HUES64 (cell line): ENCODE measurements around the gene SYMPK.
A peak's percentile ranks its signal among the peaks of the same experiment; 100 is the strongest.
"Not testable (repeated sequence)": the region's sequence is repeated elsewhere in the genome, so short reads cannot be mapped to it uniquely, and the experiment has no call there.

Source experiments
- H3K27ac ChIP-seq: 2 replicates; pipeline ENCODE4 v1.7.0; 2013; ENCODE audit warnings: low read depth, low read length, inconsistent platforms
- H3K27me3 ChIP-seq: 2 replicates; pipeline ENCODE4 v1.6.1; 2013; ENCODE audit warnings: mild to moderate bottlenecking, low read length; ENCODE audit not compliant: insufficient read depth
- H3K36me3 ChIP-seq: 2 replicates; pipeline ENCODE4 v1.6.1; 2013; ENCODE audit warnings: mild to moderate bottlenecking, low read length; ENCODE audit not compliant: insufficient read depth
- H3K4me1 ChIP-seq: 2 replicates; pipeline ENCODE4 v1.6.1; 2013; ENCODE audit warnings: mild to moderate bottlenecking, low read length, moderate library complexity; ENCODE audit not compliant: insufficient read depth
- H3K4me3 ChIP-seq: 2 replicates; pipeline ENCODE4 v1.5.1; 2013; ENCODE audit warnings: mild to moderate bottlenecking, low read length, moderate library complexity
- H3K9ac ChIP-seq: 2 replicates; pipeline ENCODE4 v1.6.1; 2013; ENCODE audit warnings: mild to moderate bottlenecking, low read depth, low read length
- H3K9me3 ChIP-seq: 2 replicates; pipeline ENCODE4 v1.6.1; 2013; ENCODE audit warnings: low read depth, low read length; ENCODE audit not compliant: insufficient read depth
- WGBS: fragments of 150-250, 120-280 bp; methylation state at CpG from one replicate; pipeline ENCODE4 v1.1.7; 2013; ENCODE audit warnings: missing lambda C conversion rate; 5-methylcytosine and 5-hydroxymethylcytosine counted together

SYMPK gene

DNA sequence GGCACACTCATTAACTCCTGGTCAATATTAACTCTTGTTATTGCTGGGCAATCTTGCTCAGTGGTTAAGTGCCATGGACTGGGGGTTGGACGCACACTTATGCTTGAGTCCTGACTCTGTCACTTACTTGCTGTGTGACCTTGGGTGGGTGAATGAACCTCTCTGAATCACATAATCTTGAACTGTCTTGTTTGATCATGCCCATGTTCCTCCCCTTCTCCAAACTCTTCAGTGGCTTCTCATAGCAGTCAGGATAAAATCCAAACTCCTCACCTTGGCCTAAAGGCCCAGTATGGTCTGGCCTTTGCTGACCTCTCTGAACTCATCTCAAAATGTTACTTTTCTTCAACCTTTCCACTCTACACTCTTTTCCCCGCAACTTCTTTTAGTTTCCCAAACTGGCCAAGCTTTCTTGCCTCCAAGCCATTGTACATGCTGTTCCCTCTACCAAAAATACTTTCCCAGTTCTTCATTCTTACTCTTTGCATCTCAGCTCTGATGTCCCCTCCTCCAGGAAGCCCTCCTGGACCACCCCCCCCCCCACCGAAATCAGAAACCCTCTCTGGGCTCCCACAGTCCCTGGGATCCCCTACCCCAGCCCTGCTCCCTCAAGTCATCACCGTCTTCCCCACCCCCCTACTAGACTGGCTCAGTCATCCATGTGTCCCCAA is 37.1 kb upstream of the SYMPK start:
- Histone ChIP-seq H3K9ac (no peak overlapping the region), H3K9me3 (no peaks in the 10 kb centered on the region), H3K4me1 (no peaks in the 10 kb centered on the region), H3K27me3 (peaks cover 19% of the 10 kb centered on the region), H3K4me3 (no peak overlapping the region), H3K27ac (no peak overlapping the region), H3K36me3 (peaks cover 11% of the 10 kb centered on the region)
- WGBS, result 84% methylated on average over 4 of the region's 4 CpGs

- H3K4me1 ChIP-seq, result no peaks in the 10 kb centered on the region
- H3K27ac ChIP-seq, result no peak overlapping the region
- peaks cover 11% of the 10 kb centered on the region for H3K36me3 ChIP-seq
- WGBS, result 96% methylated on average over 6 of the region's 7 CpGs
- H3K9ac ChIP-seq, result no peak overlapping the region
- H3K27me3 ChIP-seq, result peaks cover 19% of the 10 kb centered on the region
- no peaks in the 10 kb centered on the region for H3K9me3 ChIP-seq
- H3K4me3 ChIP-seq, result no peak overlapping the region
Measured at GRCh38 chr19:45899253-45899652, 36.3 kb upstream of the SYMPK start.

- Histone ChIP-seq H3K4me3 (no peak overlapping the region), H3K36me3 (peaks cover 11% of the 10 kb centered on the region), H3K27me3 (peaks cover 19% of the 10 kb centered on the region), H3K27ac (no peak overlapping the region), H3K9ac (no peak overlapping the region), H3K9me3 (no peaks in the 10 kb centered on the region), H3K4me1 (no peaks in the 10 kb centered on the region)
- WGBS, result 93% methylated on average over 8 of the region's 8 CpGs
Measured at GRCh38 chr19:45897261-45897812, 34.4 kb upstream of the SYMPK start.

- not testable (repeated sequence) for H3K27me3 ChIP-seq, H3K9me3 ChIP-seq, H3K27ac ChIP-seq, H3K9ac ChIP-seq, H3K4me1 ChIP-seq, H3K4me3 ChIP-seq
- 93% methylated on average over 12 of the region's 12 CpGs for WGBS
- H3K36me3 ChIP-seq, result peaks cover 11% of the 10 kb centered on the region
Measured at GRCh38 chr19:45895983-45896599, 33.1 kb upstream of the SYMPK start.

DNA sequence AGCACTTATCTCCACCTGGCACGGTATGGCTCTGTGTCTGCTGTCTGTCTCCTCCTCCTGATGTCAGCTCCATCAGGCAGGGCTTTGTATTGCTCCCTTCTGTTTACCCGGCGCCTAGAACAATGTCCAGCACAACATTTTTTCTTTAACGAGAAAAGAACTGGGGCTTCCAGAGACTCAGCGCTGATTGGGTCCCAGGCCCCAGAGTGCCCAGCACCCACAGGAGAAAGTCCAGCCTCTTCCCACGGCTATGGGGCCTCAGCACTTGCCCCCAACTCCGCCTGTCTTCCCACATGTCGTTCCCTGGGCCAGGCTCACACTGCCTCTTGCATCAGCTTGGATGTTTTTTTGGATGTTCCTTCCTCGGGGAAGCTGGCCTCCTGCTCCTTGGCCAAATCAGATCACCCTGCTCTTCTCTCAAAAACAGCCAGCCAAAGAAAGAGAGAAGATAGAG is 32.6 kb upstream of the SYMPK start:
- Histone ChIP-seq H3K36me3 (peaks cover 11% of the 10 kb centered on the region), H3K27ac (no peak overlapping the region), H3K9ac (no peak overlapping the region), H3K27me3 (peaks cover 3% of the 10 kb centered on the region), H3K9me3 (no peaks in the 10 kb centered on the region), H3K4me3 (no peak overlapping the region), H3K4me1 (no peaks in the 10 kb centered on the region)
- 94% methylated on average over 9 of the region's 9 CpGs for WGBS

- Histone ChIP-seq H3K36me3 (no peaks in the 10 kb centered on the region), H3K4me1 (no peaks in the 10 kb centered on the region), H3K9me3 (no peaks in the 10 kb centered on the region), H3K9ac (no peak overlapping the region), H3K4me3 (no peak overlapping the region), H3K27me3 (no peaks in the 10 kb centered on the region), H3K27ac (no peak overlapping the region)
- 83% methylated on average over 17 of the region's 17 CpGs for WGBS
Measured at GRCh38 chr19:45890877-45891276, 27.9 kb upstream of the SYMPK start.

DNA sequence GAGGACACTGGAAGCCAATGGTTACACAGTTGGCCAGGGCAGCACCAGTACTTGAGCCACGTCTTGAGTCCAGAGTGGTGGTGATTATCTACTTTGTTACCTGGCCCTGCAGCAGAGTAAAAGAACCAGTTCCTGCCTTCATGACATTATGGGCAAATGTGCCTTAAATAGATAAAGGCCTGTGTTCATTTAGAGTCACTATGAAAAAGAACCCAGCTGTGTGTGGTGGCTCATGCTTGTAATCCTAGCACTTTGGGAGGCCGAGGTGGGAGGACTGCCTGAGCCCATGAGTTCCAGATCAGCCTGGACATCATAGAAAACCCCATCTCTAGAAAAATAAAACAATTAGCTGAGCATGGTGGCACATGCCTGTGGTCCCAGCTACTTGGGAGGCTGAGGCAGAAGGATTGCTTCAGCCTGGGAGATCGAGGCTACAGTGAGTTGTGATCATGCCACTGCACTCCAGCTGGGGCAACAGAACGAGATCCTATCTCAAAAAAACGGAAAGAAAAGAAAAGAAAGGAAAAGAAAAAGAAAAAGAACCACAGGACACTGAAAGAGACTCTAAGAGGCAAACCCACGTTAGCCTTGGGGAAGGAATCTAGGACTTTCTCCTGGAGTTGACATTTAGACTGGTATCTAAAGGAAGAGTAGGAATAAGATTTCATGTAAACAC is 26.4 kb upstream of the SYMPK start:
- Histone ChIP-seq H3K27ac (no peak overlapping the region), H3K27me3 (no peaks in the 10 kb centered on the region), H3K4me1 (0 out of 2 replicates have a peak, but pooled peaks cover 3% of the 10 kb centered on the region), H3K36me3 (no peaks in the 10 kb centered on the region), H3K9ac (no peak overlapping the region), H3K4me3 (no peak overlapping the region), H3K9me3 (no peaks in the 10 kb centered on the region)
- 74% methylated on average over 6 of the region's 6 CpGs for WGBS

DNA sequence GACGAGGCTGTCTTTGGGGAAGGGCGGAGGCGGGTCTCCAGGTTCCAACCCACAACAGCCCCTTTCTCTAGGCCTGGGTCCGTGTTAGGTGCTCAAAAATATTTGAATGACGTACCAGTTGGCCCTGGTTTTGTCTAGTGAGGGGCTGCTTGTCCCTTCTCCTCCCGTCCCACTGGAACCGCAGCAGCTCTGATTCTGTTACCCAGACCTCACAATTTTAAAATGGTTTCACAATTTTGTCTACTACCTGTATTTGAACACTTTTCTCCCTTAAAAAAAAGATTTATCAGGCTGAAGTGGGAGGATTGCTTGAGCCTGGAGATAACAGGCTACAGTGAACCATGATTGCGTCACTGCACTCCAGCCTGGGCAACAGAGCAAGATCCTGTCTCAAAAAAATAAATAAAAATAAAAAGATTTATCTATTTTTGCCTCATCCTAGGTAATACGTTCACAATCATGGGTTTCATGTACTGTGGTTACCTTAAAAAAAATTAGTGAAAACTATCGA is 24.3 kb upstream of the SYMPK start:
- WGBS, result 56% methylated on average over 10 of the region's 10 CpGs
- Histone ChIP-seq H3K36me3 (no peaks in the 10 kb centered on the region), H3K4me3 (peak overlapping the region; percentile 81), H3K27ac (peak overlapping the region; percentile 93), H3K27me3 (no peaks in the 10 kb centered on the region), H3K4me1 (peaks cover 6% of the 10 kb centered on the region), H3K9ac (peak overlapping the region; percentile 80), H3K9me3 (no peaks in the 10 kb centered on the region)

- no peaks in the 10 kb centered on the region for H3K27me3 ChIP-seq
- no peaks in the 10 kb centered on the region for H3K36me3 ChIP-seq
- no peaks in the 10 kb centered on the region for H3K9me3 ChIP-seq
- H3K9ac ChIP-seq, result peak overlapping the region; percentile 80
- peak overlapping the region; percentile 93 for H3K27ac ChIP-seq
- H3K4me1 ChIP-seq, result peaks cover 13% of the 10 kb centered on the region
- peak overlapping the region; percentile 81 for H3K4me3 ChIP-seq
- WGBS, result under 1% methylated on average over 27 of the region's 32 CpGs
Measured at GRCh38 chr19:45886427-45887199, 23.7 kb upstream of the SYMPK start.

GRCh38 chr19:45885556-45886426 is 22.8 kb upstream of the SYMPK start, which contains the start of gene IRF2BP1:
Gene IRF2BP1 (minus strand): TSS chr19:45886141. CDS start chr19:45885774, 367 bp downstream.
- peaks cover 19% of the 10 kb centered on the region for H3K4me1 ChIP-seq
- H3K36me3 ChIP-seq, result no peaks in the 10 kb centered on the region
- H3K4me3 ChIP-seq, result peak within 1 kb of the TSS; percentile 81
- H3K9ac ChIP-seq, result peak within 1 kb of the TSS; percentile 80
- no peaks in the 10 kb centered on the region for H3K9me3 ChIP-seq
- H3K27me3 ChIP-seq, result no peaks in the 10 kb centered on the region
- WGBS, result under 1% methylated on average over 107 of the region's 107 CpGs
- peak within 1 kb of the TSS; percentile 93 for H3K27ac ChIP-seq
